HepG2 (cell line): Measurements from ENCODE around the gene PPFIA4. TPM values are rescaled to one million over a fixed set of nuclear protein-coding genes. Genes with fewer than 3 reads are reported as not detected.

Experiments used
- CREBL2 ChIP-seq: sonication (generic); formaldehyde crosslinking; IDR thresholded peaks from 2 replicates; pipeline ENCODE4 v1.8.1; 2023; ENCODE audit warnings: missing genetic modification reagents, mild to moderate bottlenecking, borderline replicate concordance
- DR1 ChIP-seq: sonication (generic); formaldehyde crosslinking; IDR thresholded peaks from 2 replicates; pipeline ENCODE4 v1.8.0; 2021; ENCODE audit warnings: mild to moderate bottlenecking, missing genetic modification reagents, inconsistent platforms
- GABPB1 ChIP-seq: IDR thresholded peaks from 2 replicates; pipeline ENCODE4 v1.6.1; 2016; ENCODE audit warnings: mild to moderate bottlenecking, missing genetic modification reagents, moderate library complexity, missing compliant biosample characterization
- HDAC6 ChIP-seq: fragments of 200-600 bp; sonication (generic); IDR thresholded peaks from 2 replicates; pipeline ENCODE4 v1.7.0; 2017; ENCODE audit warnings: mild to moderate bottlenecking, antibody characterized with exemption, low read length, low read depth
- HNRNPLL ChIP-seq: fragments of 200-400 bp; formaldehyde crosslinking; IDR thresholded peaks from 2 replicates; pipeline ENCODE4 v1.6.1; 2017; ENCODE audit warnings: mild to moderate bottlenecking, low read depth, low read length; ENCODE audit not compliant: poor library complexity, severe bottlenecking
- MTA3 ChIP-seq: sonication (generic); formaldehyde crosslinking; IDR thresholded peaks from 2 replicates; pipeline ENCODE4 v1.4.0; 2020; ENCODE audit warnings: missing genetic modification reagents
- NFATC3 ChIP-seq: sonication (generic); formaldehyde crosslinking; IDR thresholded peaks from 2 replicates; pipeline ENCODE4 v1.5.1; 2020; ENCODE audit warnings: mild to moderate bottlenecking, missing genetic modification reagents
- NFE2 ChIP-seq: sonication (generic); formaldehyde crosslinking; IDR thresholded peaks from 2 replicates; pipeline ENCODE4 v1.4.0; 2020; ENCODE audit warnings: missing genetic modification reagents
- NR2C2 ChIP-seq: sonication (generic); formaldehyde crosslinking; IDR thresholded peaks from 2 replicates; pipeline ENCODE4 v1.4.0; 2020; ENCODE audit warnings: missing genetic modification reagents, mild to moderate bottlenecking, moderate library complexity, borderline replicate concordance
- PITX1 ChIP-seq: sonication (generic); formaldehyde crosslinking; IDR thresholded peaks from 2 replicates; pipeline ENCODE4 v1.5.1; 2020; ENCODE audit warnings: mild to moderate bottlenecking, missing genetic modification reagents
- RAD51 ChIP-seq: fragments of 450-650 bp; IDR thresholded peaks from 2 replicates; pipeline ENCODE4 v1.6.1; 2016; ENCODE audit warnings: borderline replicate concordance
- SALL1 ChIP-seq: sonication (generic); formaldehyde crosslinking; IDR thresholded peaks from 2 replicates; pipeline ENCODE4 v1.8.0; 2022; ENCODE audit warnings: mild to moderate bottlenecking, missing genetic modification reagents
- SMARCE1 ChIP-seq: fragments of 450-650 bp; IDR thresholded peaks from 2 replicates; pipeline ENCODE4 v1.6.1; 2017; ENCODE audit warnings: borderline replicate concordance
- SNAPC5 ChIP-seq: sonication (generic); formaldehyde crosslinking; IDR thresholded peaks from 2 replicates; pipeline ENCODE4 v1.8.1; 2023; ENCODE audit warnings: mild to moderate bottlenecking, missing genetic modification reagents, borderline replicate concordance
- TRAFD1 ChIP-seq: sonication (generic); formaldehyde crosslinking; IDR thresholded peaks from 2 replicates; pipeline ENCODE4 v1.5.1; 2020; ENCODE audit warnings: missing genetic modification reagents, mild to moderate bottlenecking, borderline replicate concordance
- WIZ ChIP-seq: sonication (generic); formaldehyde crosslinking; IDR thresholded peaks from 2 replicates; pipeline ENCODE4 v1.5.1; 2020; ENCODE audit warnings: mild to moderate bottlenecking, missing genetic modification reagents
- ZMYM3 ChIP-seq: sonication (generic); formaldehyde crosslinking; IDR thresholded peaks from 2 replicates; pipeline ENCODE4 v1.5.1; 2020; ENCODE audit warnings: mild to moderate bottlenecking, missing genetic modification reagents
- ZNF18 ChIP-seq: sonication (generic); formaldehyde crosslinking; IDR thresholded peaks from 2 replicates; pipeline ENCODE4 v1.8.0; 2022; ENCODE audit warnings: mild to moderate bottlenecking, missing genetic modification reagents; ENCODE audit not compliant: insufficient replicate concordance
- ZNF224 ChIP-seq: sonication (generic); formaldehyde crosslinking; IDR thresholded peaks from 2 replicates; pipeline ENCODE4 v1.5.0; 2020; ENCODE audit warnings: mild to moderate bottlenecking, missing genetic modification reagents
- ZNF225 ChIP-seq: sonication (generic); formaldehyde crosslinking; IDR thresholded peaks from 2 replicates; pipeline ENCODE4 v1.4.0; 2020; ENCODE audit warnings: mild to moderate bottlenecking, missing genetic modification reagents
- ZNF569 ChIP-seq: sonication (generic); formaldehyde crosslinking; IDR thresholded peaks from 2 replicates; pipeline ENCODE4 v1.5.0; 2020; ENCODE audit warnings: mild to moderate bottlenecking, missing genetic modification reagents, moderate library complexity, borderline replicate concordance
- ZNF678 ChIP-seq: sonication (generic); formaldehyde crosslinking; IDR thresholded peaks from 2 replicates; pipeline ENCODE4 v1.4.0; 2020; ENCODE audit warnings: mild to moderate bottlenecking, missing genetic modification reagents
- ZNF773 ChIP-seq: sonication (generic); formaldehyde crosslinking; IDR thresholded peaks from 2 replicates; pipeline ENCODE4 v1.4.0; 2020; ENCODE audit warnings: missing genetic modification reagents, borderline replicate concordance
- ZNF784 ChIP-seq: sonication (generic); formaldehyde crosslinking; IDR thresholded peaks from 2 replicates; pipeline ENCODE4 v1.5.1; 2020; ENCODE audit warnings: missing genetic modification reagents, mild to moderate bottlenecking, borderline replicate concordance
- polyA plus RNA-seq, 8 experiments: library from polyadenylated mRNA; depleted of rRNA in 3 of 8; stranded (reverse) in 7 of 8; unstranded in 1 of 8; fragments of >200 nt; fragmentation: Illumina TruSeq in 4 of 8; extraction: Trizol in 4 of 8; gene quantifications; 2 replicates each; pipeline versions ENCODE4 v1.2.1 to v1.2.3, GENCODE V29; 2011 to 2016; ENCODE audit warnings: low read depth in 4 of 8, missing spikeins in 1 of 8, mixed read lengths in 1 of 8; ENCODE audit not compliant: insufficient read depth in 1 of 8
- total RNA-seq, 5 experiments: library from RNA; depleted of rRNA; stranded (reverse); fragments of >200 nt; fragmentation: Illumina TruSeq; extraction: Trizol; gene quantifications; 2 replicates each; pipeline ENCODE4 v1.2.3, GENCODE V29; 2016; ENCODE audit warnings: low read depth in 1 of 5

PPFIA4 gene
- total and polyA plus RNA-seq, 2 of the 13 experiments (the other 11 are each of a cell fraction or from before 2014, with no cell fraction given): 6.4 TPM; not detected in 1

GRCh38 chr1:203006948-203007871 is 19.1 kb upstream of the PPFIA4 start, which contains the start of gene TMEM183A (continued):
- TF ChIP-seq ZNF784 (CRISPR knock-in tag) (no peak), ZNF18 (no peak), NFATC3 (CRISPR knock-in tag) (no peak), ZMYM3 (CRISPR knock-in tag) (no peak; the same call in 1 of the 2 replicates), SNAPC5 (CRISPR knock-in tag) (no peak), GABPB1 (CRISPR knock-in tag) (peak; percentile 81), ZNF225 (CRISPR knock-in tag) (no peak; the same call in 1 of the 2 replicates), CREBL2 (CRISPR knock-in tag) (no peak), SALL1 (CRISPR knock-in tag) (peak; percentile 85), HDAC6 (no peak), WIZ (CRISPR knock-in tag) (no peak), ZNF224 (CRISPR knock-in tag) (no peak), NFE2 (CRISPR knock-in tag) (no peak), SMARCE1 (no peak), HNRNPLL (peak; percentile 60), PITX1 (CRISPR knock-in tag) (no peak), DR1 (peak; percentile 63; the same call in 1 of the 2 replicates), MTA3 (CRISPR knock-in tag) (no peak), ZNF678 (CRISPR knock-in tag) (peak; percentile 78; the same call in 1 of the 2 replicates), NR2C2 (CRISPR knock-in tag) (peak; percentile 59), RAD51 (no peak), ZNF773 (no peak), TRAFD1 (CRISPR knock-in tag) (no peak), ZNF569 (CRISPR knock-in tag) (no peak)
